OCI-LY1 (cell line): Measurements from ENCODE around the gene NCSTN.

Experiments
- CTCF ChIP-seq: fragments of 200-600 bp; sonication (generic), shearing (Covaris generic); IDR thresholded peaks from 2 replicates; pipeline ENCODE4 v1.5.1; 2017; ENCODE audit warnings: mild to moderate bottlenecking, antibody characterized with exemption, low read length, moderate library complexity, mixed read lengths
- EZH2 ChIP-seq: fragments of 200-600 bp; sonication (generic), shearing (Covaris generic); IDR thresholded peaks from 2 replicates; pipeline ENCODE4 v1.8.0; 2017; ENCODE audit warnings: borderline replicate concordance, mixed run types, mild to moderate bottlenecking, antibody characterized with exemption, low read length, moderate library complexity, mixed read lengths

GRCh38 chr1:160361814-160362167, 18.6 kb downstream of the NCSTN start:
- no peak for TF ChIP-seq CTCF
- TF ChIP-seq EZH2, result no peak
